Testis (tissue), 3 donors: ENCODE measurements around the gene POLRMT. TPM values are rescaled to one million over a fixed set of nuclear protein-coding genes. Genes with fewer than 3 reads are reported as not detected.

Experiments
- DNase-seq: peaks from one replicate; pipeline ENCODE4 v3.0.0-alpha.2; 2019
- H3K27ac ChIP-seq, 2 donors: fragments of 200-600 bp; sonication (generic); one replicate each; pipeline ENCODE4 v1.5.1; 2019
- H3K27me3 ChIP-seq: fragments of 200-600 bp; sonication (generic); one replicate; pipeline ENCODE4 v1.5.1; 2019
- H3K36me3 ChIP-seq: fragments of 200-600 bp; sonication (generic); one replicate; pipeline ENCODE4 v1.5.1; 2017; ENCODE audit warnings: low read depth; ENCODE audit errors: missing control alignments
- H3K4me1 ChIP-seq: fragments of 200-600 bp; sonication (generic); one replicate; pipeline ENCODE4 v1.5.1; 2019
- H3K4me3 ChIP-seq, 2 donors: fragments of 200-600 bp; sonication (generic); one replicate each; pipeline ENCODE4 v1.5.1; 2017 to 2019
- H3K9me3 ChIP-seq: fragments of 200-600 bp; sonication (generic); one replicate; pipeline ENCODE4 v1.5.1; 2017
- POLR2A ChIP-seq: fragments of 450-650 bp; IDR thresholded peaks from one replicate; pipeline ENCODE4 v1.6.1; 2017; ENCODE audit warnings: antibody characterized with exemption, mild to moderate bottlenecking, moderate library complexity
- WGBS, 2 donors: methylation state at CpG; one replicate each; pipeline ENCODE4 v1.1.5; 2018; 5-methylcytosine and 5-hydroxymethylcytosine counted together
- intact Hi-C: fragments of 100-400 bp; cut with DNase I; formaldehyde crosslinking; loops from one replicate; pipeline ENCODE4 v1.15.1; 2023; ENCODE audit warnings: low total_unique reads
- polyA plus RNA-seq: library from polyadenylated mRNA; stranded (reverse); fragments of 350-450 nt; fragmentation: Illumina TruSeq; extraction: RNeasy Lipid Tissue Mini Kit (QIAGEN cat#74804); gene quantifications from one replicate; pipeline ENCODE4 v1.2.3, GENCODE V29; 2014; ENCODE audit warnings: low read depth, low replicate concordance; ENCODE audit not compliant: insufficient read depth
- total RNA-seq, 2 donors: library from RNA; depleted of rRNA; stranded (reverse); fragments of >200 nt; gene quantifications; one replicate each; pipeline ENCODE4 v1.2.3, GENCODE V29; 2016
- TF ChIP-seq, protein P1 (sequence below), 3 experiments: fragments of 450-650 bp in 2 of 3; fragments of 200-600 bp in 1 of 3; sonication (generic) in 1 of 3; IDR thresholded peaks; one replicate each; pipeline ENCODE4 v1.5.1; 2016 to 2019; ENCODE audit warnings: antibody characterized with exemption in 3 of 3, mild to moderate bottlenecking in 2 of 3, moderate library complexity in 1 of 3

The POLRMT gene
- total and polyA plus RNA-seq, 3 donors from 2014 or later, result 116 to 178 (median 137) TPM

DNA sequence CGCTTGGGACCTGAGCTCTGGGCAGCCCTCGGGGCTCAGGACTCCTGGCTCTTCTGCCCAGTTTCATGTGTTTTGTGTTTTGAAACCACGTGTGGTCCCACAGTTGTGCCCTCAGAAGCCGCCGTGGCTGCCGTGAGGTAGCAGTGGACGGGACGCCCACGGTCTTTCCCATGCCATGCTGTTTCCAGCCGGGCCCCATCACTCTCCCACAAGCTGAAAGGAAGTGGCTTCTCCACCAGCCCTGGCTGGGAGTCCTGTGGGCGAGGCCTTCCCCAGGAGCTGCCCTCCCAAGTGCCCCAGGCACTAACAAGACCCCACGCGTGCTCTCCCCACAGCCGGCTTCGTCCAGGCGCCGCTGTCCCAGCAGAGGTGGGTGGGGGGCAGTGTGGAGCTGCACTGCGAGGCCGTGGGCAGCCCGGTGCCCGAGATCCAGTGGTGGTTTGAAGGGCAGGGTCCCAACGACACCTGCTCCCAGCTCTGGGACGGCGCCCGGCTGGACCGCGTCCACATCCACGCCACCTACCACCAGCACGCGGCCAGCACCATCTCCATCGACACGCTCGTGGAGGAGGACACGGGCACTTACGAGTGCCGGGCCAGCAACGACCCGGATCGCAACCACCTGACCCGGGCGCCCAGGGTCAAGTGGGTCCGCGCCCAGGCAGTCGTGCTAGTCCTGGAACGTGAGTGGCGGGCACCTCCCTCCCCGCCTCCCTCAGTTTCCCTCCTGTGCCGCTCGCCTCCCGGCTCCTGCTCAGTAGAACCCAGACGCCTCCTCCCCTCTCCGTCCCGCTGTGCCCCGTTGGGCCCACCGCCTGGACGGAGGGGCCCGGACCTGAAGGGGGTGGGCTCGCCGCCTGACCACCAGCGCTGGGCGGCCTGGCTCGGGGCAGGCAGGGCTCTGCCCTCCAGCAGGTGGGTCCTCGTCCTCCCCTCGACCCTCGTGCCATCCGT lies 55.6 kb downstream of the POLRMT start:
- WGBS, 2 donors, result 91 to 92% methylated on average over 48 to 65 of the region's 66 CpGs
- Histone ChIP-seq H3K36me3 (no peaks in the 10 kb centered on the region), H3K4me1 (peaks cover 43% of the 10 kb centered on the region), H3K27ac (no peak overlapping the region), H3K9me3 (no peaks in the 10 kb centered on the region), H3K4me3 (no peak overlapping the region), H3K27me3 (no peaks in the 10 kb centered on the region)
- no peak for DNase-seq
- intact Hi-C loops, result no loop called here
- TF ChIP-seq, protein P1, sequence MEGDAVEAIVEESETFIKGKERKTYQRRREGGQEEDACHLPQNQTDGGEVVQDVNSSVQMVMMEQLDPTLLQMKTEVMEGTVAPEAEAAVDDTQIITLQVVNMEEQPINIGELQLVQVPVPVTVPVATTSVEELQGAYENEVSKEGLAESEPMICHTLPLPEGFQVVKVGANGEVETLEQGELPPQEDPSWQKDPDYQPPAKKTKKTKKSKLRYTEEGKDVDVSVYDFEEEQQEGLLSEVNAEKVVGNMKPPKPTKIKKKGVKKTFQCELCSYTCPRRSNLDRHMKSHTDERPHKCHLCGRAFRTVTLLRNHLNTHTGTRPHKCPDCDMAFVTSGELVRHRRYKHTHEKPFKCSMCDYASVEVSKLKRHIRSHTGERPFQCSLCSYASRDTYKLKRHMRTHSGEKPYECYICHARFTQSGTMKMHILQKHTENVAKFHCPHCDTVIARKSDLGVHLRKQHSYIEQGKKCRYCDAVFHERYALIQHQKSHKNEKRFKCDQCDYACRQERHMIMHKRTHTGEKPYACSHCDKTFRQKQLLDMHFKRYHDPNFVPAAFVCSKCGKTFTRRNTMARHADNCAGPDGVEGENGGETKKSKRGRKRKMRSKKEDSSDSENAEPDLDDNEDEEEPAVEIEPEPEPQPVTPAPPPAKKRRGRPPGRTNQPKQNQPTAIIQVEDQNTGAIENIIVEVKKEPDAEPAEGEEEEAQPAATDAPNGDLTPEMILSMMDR (IDR thresholded peaks at IDR 0.05), result no peak
- no peak for TF ChIP-seq POLR2A

DNA sequence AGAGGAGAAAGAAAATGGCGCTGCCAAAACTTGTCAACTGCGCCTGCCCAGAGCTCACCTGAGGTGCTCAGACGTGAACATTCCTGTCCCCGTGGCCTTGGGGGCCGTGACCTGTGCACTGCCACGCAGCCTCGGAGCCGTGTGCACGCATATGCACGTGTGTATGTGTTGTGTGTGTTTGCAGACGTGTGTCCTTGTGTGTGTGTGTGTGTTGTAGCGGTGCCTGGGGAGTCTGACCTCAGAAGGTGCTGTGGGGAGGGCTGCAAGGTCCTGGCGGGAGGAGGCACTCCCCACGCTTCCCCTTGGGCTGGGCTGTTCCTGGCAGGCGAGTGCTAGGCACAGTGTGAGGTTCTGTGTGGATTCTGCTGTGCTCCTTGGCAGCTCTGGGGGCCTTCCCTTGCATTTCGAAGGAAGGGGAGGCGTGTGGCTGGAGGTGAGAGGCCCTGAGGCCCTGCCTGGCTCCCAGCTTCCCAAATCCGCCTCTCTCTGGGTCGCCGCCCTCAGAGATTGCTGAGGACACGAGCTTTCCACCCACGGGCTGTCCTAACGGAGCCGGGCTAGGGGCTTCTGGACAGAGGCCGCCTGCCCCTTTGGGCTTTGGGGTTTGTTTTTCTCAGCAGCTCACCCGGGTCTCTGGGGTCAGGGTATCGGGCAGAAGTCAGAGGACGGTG lies 56.4 kb downstream of the POLRMT start:
- Histone ChIP-seq H3K27ac (no peak overlapping the region), H3K9me3 (no peaks in the 10 kb centered on the region), H3K27me3 (no peaks in the 10 kb centered on the region), H3K4me3 (no peak overlapping the region), H3K36me3 (no peaks in the 10 kb centered on the region), H3K4me1 (peaks cover 43% of the 10 kb centered on the region)
- no peak for DNase-seq
- 75 to 78% methylated on average over 13 to 28 of the region's 28 CpGs for WGBS, 2 donors
- intact Hi-C loops, result no loop called here
- TF ChIP-seq, protein P1 (IDR thresholded peaks at IDR 0.05), result no peak
- TF ChIP-seq POLR2A, result no peak

DNA sequence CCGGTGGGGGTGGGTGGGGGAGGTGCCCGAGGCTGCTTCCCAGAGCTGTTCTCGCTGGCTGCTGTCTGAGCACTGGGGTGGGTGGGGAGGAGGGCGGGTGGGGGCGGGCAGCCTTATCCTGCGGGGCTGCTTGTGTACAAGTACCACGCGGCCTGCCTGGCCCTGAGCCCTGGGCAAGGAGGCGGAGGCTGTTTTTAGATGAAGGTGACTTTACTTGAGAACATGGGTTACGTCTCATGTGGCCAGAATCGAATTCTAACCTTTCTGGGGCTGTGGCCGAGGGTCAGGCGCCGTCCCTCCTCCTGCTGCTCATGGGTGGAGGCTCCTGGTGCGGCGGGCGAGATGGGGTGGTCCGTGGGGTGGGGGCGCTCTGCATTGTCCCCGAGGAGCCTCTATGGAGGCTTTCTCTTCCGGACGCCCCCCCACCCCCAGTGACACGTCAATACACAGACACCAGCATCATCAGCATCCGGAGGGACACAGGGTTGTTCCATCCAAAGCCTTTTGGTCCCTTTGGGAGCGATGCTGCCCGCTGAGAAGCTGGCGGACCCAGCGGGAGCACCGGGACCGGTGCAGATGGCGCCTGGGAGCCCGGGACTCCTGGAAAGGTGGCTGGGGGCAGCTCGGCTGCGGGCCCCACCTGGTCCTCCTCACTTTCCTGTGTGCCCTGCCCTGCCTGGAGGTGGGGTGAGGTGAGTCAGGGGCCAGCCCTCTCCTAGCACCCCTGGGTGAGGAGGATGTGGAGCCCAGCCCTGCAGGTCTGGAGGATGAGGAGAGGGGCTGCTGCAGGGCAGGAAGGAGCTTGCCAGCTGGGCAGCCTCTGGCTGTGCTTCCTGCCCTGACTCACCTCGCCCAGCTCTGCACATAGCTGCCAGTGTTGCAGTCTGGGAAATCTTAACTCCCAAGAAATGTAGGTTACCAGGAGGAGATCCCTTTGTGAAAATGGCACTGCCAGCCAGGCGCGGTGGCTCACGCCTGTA lies 57.5 kb downstream of the POLRMT start:
- Histone ChIP-seq H3K27ac (peak overlapping the region; percentile 61 to 97), H3K9me3 (no peaks in the 10 kb centered on the region), H3K4me3 (no peak overlapping the region), H3K4me1 (peaks cover 49% of the 10 kb centered on the region), H3K36me3 (no peaks in the 10 kb centered on the region), H3K27me3 (no peaks in the 10 kb centered on the region)
- no peak for TF ChIP-seq POLR2A
- TF ChIP-seq, protein P1 (IDR thresholded peaks at IDR 0.05), result no peak
- 51 to 62% methylated on average over 17 to 38 of the region's 38 CpGs for WGBS, 2 donors
- intact Hi-C loops, result no loop called here
- peak; percentile 87 for DNase-seq

DNA sequence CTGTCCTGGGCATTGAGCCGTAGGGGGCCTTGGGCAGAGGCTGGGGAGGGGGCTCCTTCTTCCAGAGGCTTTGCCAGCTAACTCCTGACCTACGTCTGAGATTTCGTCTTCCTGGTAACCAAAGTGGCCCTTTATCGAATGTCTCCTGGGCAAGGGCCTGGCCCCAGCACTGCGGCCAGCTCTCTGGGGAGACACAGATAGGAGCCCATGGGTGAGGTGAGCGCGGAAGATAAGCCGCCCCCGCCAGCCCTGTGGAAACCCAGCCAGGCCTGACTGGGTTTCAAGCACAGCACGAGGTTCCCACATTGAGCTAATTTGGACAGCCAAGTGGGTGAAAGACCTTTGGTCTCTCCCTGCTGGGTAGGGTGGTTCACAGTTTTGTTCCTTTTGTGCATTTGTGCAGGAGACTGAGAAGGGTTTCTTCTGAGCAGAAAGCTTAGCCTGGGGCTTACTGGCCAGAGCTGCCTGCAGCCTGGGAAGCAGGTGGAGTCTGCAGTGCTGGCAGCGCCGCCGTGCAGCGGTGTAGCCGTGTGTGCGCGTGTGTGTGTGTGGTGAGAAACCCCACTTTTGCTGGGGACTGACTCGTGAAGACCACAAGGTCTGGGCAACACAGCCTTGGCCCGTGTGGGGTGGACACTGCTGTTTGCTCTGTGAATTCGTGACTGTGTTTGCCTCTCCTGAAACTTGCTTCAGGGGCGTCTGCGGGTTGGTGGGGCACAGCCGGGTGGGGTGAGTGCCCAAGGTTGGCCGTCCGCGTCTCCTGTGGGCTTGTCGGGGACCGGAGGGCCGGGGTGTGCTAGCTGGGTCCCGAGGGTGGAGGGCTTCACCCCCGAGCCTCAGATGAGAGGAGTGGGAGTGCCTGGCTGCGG lies 58.4 kb downstream of the POLRMT start:
- Histone ChIP-seq H3K4me1 (peaks cover 49% of the 10 kb centered on the region), H3K4me3 (no peak overlapping the region), H3K27me3 (no peaks in the 10 kb centered on the region), H3K27ac (peak overlapping the region; percentile 61 to 97), H3K36me3 (no peaks in the 10 kb centered on the region), H3K9me3 (no peaks in the 10 kb centered on the region)
- peak; percentile 65 for DNase-seq
- TF ChIP-seq, protein P1 (IDR thresholded peaks at IDR 0.05), result no peak
- no peak for TF ChIP-seq POLR2A
- intact Hi-C loops, result no loop called here
- 30 to 33% methylated on average over 6 to 31 of the region's 32 CpGs for WGBS, 2 donors
